Amniotic stem cell (primary cell): ENCODE results near the gene CAMK1G.

Experiments used
- DNase-seq: peaks from one replicate; lab custom pipeline; 2025; lab: John Stamatoyannopoulos, UW

Gene CAMK1G

GRCh38 chr1:209601809-209602657 is 18.5 kb downstream of the CAMK1G start:
- DNase-seq, result no peak

- DNase-seq, result no peak
Measured at GRCh38 chr1:209603877-209604276, 20.4 kb downstream of the CAMK1G start.

GRCh38 chr1:209607102-209607794 is 23.7 kb downstream of the CAMK1G start:
- DNase-seq, result no peak

- no peak for DNase-seq
Measured at GRCh38 chr1:209607795-209608178, 24.3 kb downstream of the CAMK1G start.

- no peak for DNase-seq
Measured at GRCh38 chr1:209609041-209609790, 25.7 kb downstream of the CAMK1G start.

- no peak for DNase-seq
Measured at GRCh38 chr1:209609791-209610630, 26.5 kb downstream of the CAMK1G start.

GRCh38 chr1:209610631-209610905 is 27.1 kb downstream of the CAMK1G start:
- DNase-seq, result no peak

- DNase-seq, result no peak
Measured at GRCh38 chr1:209611771-209612570, 28.5 kb downstream of the CAMK1G start.

GRCh38 chr1:209612646-209613399 is 29.3 kb downstream of the CAMK1G start:
- no peak for DNase-seq

- DNase-seq, result no peak
Measured at GRCh38 chr1:209613400-209614150, 30.1 kb downstream of the CAMK1G start.

- DNase-seq, result no peak
Measured at GRCh38 chr1:209614151-209614420, 30.6 kb downstream of the CAMK1G start.

GRCh38 chr1:209614906-209615305 is 31.4 kb downstream of the CAMK1G start:
- DNase-seq, result no peak

- DNase-seq, result no peak
Measured at GRCh38 chr1:209616366-209617046, 33.0 kb downstream of the CAMK1G start.

GRCh38 chr1:209617047-209617673 is 33.6 kb downstream of the CAMK1G start:
- no peak for DNase-seq

- DNase-seq, result no peak
Measured at GRCh38 chr1:209617755-209618154, 34.2 kb downstream of the CAMK1G start.

- DNase-seq, result no peak
Measured at GRCh38 chr1:209618291-209618690, 34.8 kb downstream of the CAMK1G start.

- no peak for DNase-seq
Measured at GRCh38 chr1:209618756-209619420, 35.4 kb downstream of the CAMK1G start.
